ENCODE data around the gene SCGB1D2. TPM values are rescaled to one million over a fixed set of nuclear protein-coding genes. Genes with fewer than 3 reads are reported as not detected.

Gene SCGB1D2
- total RNA-seq, 1 donor from 2014 or later, result not detected

- DNase-seq, result no peak
These were observed 18.4 kb downstream of the SCGB1D2 start for GRCh38 chr11:62260261-62260953.

- no peak for DNase-seq
These were observed 22.0 kb downstream of the SCGB1D2 start for GRCh38 chr11:62264004-62264403.

- DNase-seq, result no peak
These were observed 24.5 kb downstream of the SCGB1D2 start for GRCh38 chr11:62266558-62266957.

GRCh38 chr11:62267050-62267449 lies 25.0 kb downstream of the SCGB1D2 start:
- DNase-seq, result no peak

GRCh38 chr11:62267576-62267975 lies 25.5 kb downstream of the SCGB1D2 start:
- DNase-seq, result no peak

- no peak for DNase-seq
These were observed 27.7 kb downstream of the SCGB1D2 start, which contains the start of gene SCGB2A2 for GRCh38 chr11:62269654-62270278. SCGB2A2 (plus strand) TSS chr11:62270158; CDS start chr11:62270217, 59 bp downstream.

GRCh38 chr11:62273284-62273683 lies 31.2 kb downstream of the SCGB1D2 start:
- DNase-seq, result no peak

GRCh38 chr11:62273789-62274275 lies 31.8 kb downstream of the SCGB1D2 start:
- no peak for DNase-seq

- DNase-seq, result no peak
These were observed 38.4 kb downstream of the SCGB1D2 start for GRCh38 chr11:62280452-62280851.

Other genes starting within 250 kb of the SCGB1D2 start
- gene INCENP, start 118.2 kb upstream of the SCGB1D2 start, total RNA-seq, result 16.8 TPM
- gene SCGB1D1, start 52.0 kb upstream of the SCGB1D2 start, total RNA-seq, result not detected
- gene SCGB2A1, start 33.6 kb upstream of the SCGB1D2 start, total RNA-seq, result not detected
- not detected for gene SCGB2A2, start 27.9 kb downstream of the SCGB1D2 start, total RNA-seq
- gene SCGB1D4, start 56.8 kb downstream of the SCGB1D2 start, total RNA-seq, result not detected
- gene ASRGL1, start 95.2 kb downstream of the SCGB1D2 start, total RNA-seq, result 9.0 TPM
- not detected for gene SCGB1A1, start 176.8 kb downstream of the SCGB1D2 start, total RNA-seq

All from tongue (tissue), 2 donors.